OCI-LY3 (cell line): ENCODE measurements around the gene STRA8.
A peak's percentile ranks its signal among the peaks of the same experiment; 100 is the strongest.

Experiments
- H2AFZ ChIP-seq: fragments of 200-600, 300-600 bp; shearing (Covaris generic); 2 replicates; pipeline ENCODE4 v1.6.0; 2014; ENCODE audit warnings: antibody characterized with exemption, low read depth, low read length
- H3K27ac ChIP-seq: fragments of 200-600, 300-600 bp; sonication (generic); 2 replicates; pipeline ENCODE4 v1.5.1; 2014; ENCODE audit warnings: mild to moderate bottlenecking, low read length, moderate library complexity, mixed read lengths
- H3K27me3 ChIP-seq: fragments of 200-600, 300-600 bp; sonication (generic); 2 replicates; pipeline ENCODE4 v1.6.1; 2014; ENCODE audit warnings: low read depth, low read length, mixed read lengths
- H3K36me3 ChIP-seq: fragments of 200-600, 300-600 bp; sonication (generic); replicated peaks from 2 replicates; pipeline ENCODE3; 2014; ENCODE audit warnings: low read depth, low read length, mixed read lengths
- H3K4me1 ChIP-seq: fragments of 300-600, 200-600 bp; sonication (generic); 2 replicates; pipeline ENCODE4 v1.6.1; 2014; ENCODE audit warnings: low read length, mixed read lengths
- H3K4me2 ChIP-seq: fragments of 200-600, 300-600 bp; sonication (generic); 2 replicates; pipeline ENCODE4 v1.6.1; 2014; ENCODE audit warnings: low read length, mixed read lengths
- H3K4me3 ChIP-seq: fragments of 300-600, 200-600 bp; sonication (generic); 2 replicates; pipeline ENCODE4 v1.5.1; 2014; ENCODE audit warnings: antibody characterized with exemption, mild to moderate bottlenecking, low read length, moderate library complexity
- H3K79me2 ChIP-seq: fragments of 300-600, 200-600 bp; shearing (Covaris generic); 2 replicates; pipeline ENCODE4 v1.6.1; 2014; ENCODE audit warnings: mild to moderate bottlenecking, low read length, mixed read lengths
- H3K9ac ChIP-seq: fragments of 300-600, 200-600 bp; shearing (Covaris generic); 2 replicates; pipeline ENCODE4 v1.6.0; 2014; ENCODE audit warnings: mild to moderate bottlenecking, low read length, moderate library complexity
- H3K9me3 ChIP-seq: fragments of 200-600, 300-600 bp; shearing (Covaris generic); 2 replicates; pipeline ENCODE4 v1.6.1; 2014; ENCODE audit warnings: low read length, mixed read lengths; ENCODE audit not compliant: insufficient read depth
- H4K20me1 ChIP-seq: fragments of 200-600, 300-600 bp; sonication (generic); 2 replicates; pipeline ENCODE4 v1.6.1; 2016; ENCODE audit warnings: low read length, mixed read lengths; ENCODE audit not compliant: insufficient read depth
- CTCF ChIP-seq: fragments of 200-600, 300-600 bp; sonication (generic); IDR thresholded peaks from 2 replicates; pipeline ENCODE4 v1.5.1; 2014; ENCODE audit warnings: antibody characterized with exemption, low read length, low read depth
- EZH2phosphoT487 ChIP-seq: fragments of 200-600 bp; shearing (Covaris generic); IDR thresholded peaks from 2 replicates; pipeline ENCODE4 v1.6.1; 2018; ENCODE audit warnings: antibody characterized with exemption, mixed run types, low read depth

Gene STRA8

GRCh38 chr7:135204876-135205275, 28.8 kb upstream of the STRA8 start:
- TF ChIP-seq CTCF (no peak), EZH2phosphoT487 (no peak)
- H3K9ac ChIP-seq, result no peak overlapping the region
- H3K9me3 ChIP-seq, result no peaks in the 10 kb centered on the region
- H3K4me3 ChIP-seq, result no peak overlapping the region
- H3K4me2 ChIP-seq, result no peak overlapping the region
- peaks cover 41% of the 10 kb centered on the region for H3K4me1 ChIP-seq
- no peak overlapping the region for H3K27ac ChIP-seq
- peaks cover 20% of the 10 kb centered on the region for H3K27me3 ChIP-seq
- H3K79me2 ChIP-seq, result no peaks in the 10 kb centered on the region
- no peak overlapping the region for H2AFZ ChIP-seq
- H4K20me1 ChIP-seq, result no peaks in the 10 kb centered on the region; the same call in 1 of the 2 replicates
- H3K36me3 ChIP-seq, result peaks cover 48% of the 10 kb centered on the region

GRCh38 chr7:135205850-135206249, 27.8 kb upstream of the STRA8 start:
- no peak overlapping the region for H3K27ac ChIP-seq
- peaks cover 40% of the 10 kb centered on the region for H3K36me3 ChIP-seq
- H3K4me3 ChIP-seq, result no peak overlapping the region
- no peak overlapping the region for H3K9ac ChIP-seq
- no peak for TF ChIP-seq CTCF
- TF ChIP-seq EZH2phosphoT487, result no peak
- H3K4me2 ChIP-seq, result peak overlapping the region; percentile 71; the same call in 1 of the 2 replicates
- no peaks in the 10 kb centered on the region; the same call in 1 of the 2 replicates for H4K20me1 ChIP-seq
- H3K9me3 ChIP-seq, result no peaks in the 10 kb centered on the region
- peaks cover 46% of the 10 kb centered on the region for H3K4me1 ChIP-seq
- H2AFZ ChIP-seq, result no peak overlapping the region
- H3K79me2 ChIP-seq, result no peaks in the 10 kb centered on the region
- peaks cover 25% of the 10 kb centered on the region for H3K27me3 ChIP-seq

- H2AFZ ChIP-seq, result no peak overlapping the region
- TF ChIP-seq CTCF (no peak), EZH2phosphoT487 (no peak)
- H3K9ac ChIP-seq, result no peak overlapping the region
- peak overlapping the region; percentile 12; the same call in 1 of the 2 replicates for H3K27ac ChIP-seq
- peaks cover 25% of the 10 kb centered on the region for H3K27me3 ChIP-seq
- H3K4me3 ChIP-seq, result peak overlapping the region; percentile 48
- H3K4me1 ChIP-seq, result peaks cover 46% of the 10 kb centered on the region
- no peaks in the 10 kb centered on the region for H3K9me3 ChIP-seq
- no peaks in the 10 kb centered on the region; the same call in 1 of the 2 replicates for H4K20me1 ChIP-seq
- no peaks in the 10 kb centered on the region for H3K79me2 ChIP-seq
- H3K36me3 ChIP-seq, result peaks cover 32% of the 10 kb centered on the region
- H3K4me2 ChIP-seq, result peak overlapping the region; percentile 71
Measured at GRCh38 chr7:135206941-135207391, 26.7 kb upstream of the STRA8 start.

- Histone ChIP-seq H3K4me2 (peak overlapping the region; percentile 71), H3K36me3 (peaks cover 27% of the 10 kb centered on the region), H3K9me3 (no peaks in the 10 kb centered on the region), H4K20me1 (no peaks in the 10 kb centered on the region; the same call in 1 of the 2 replicates), H2AFZ (no peak overlapping the region), H3K79me2 (no peaks in the 10 kb centered on the region), H3K4me1 (peaks cover 46% of the 10 kb centered on the region), H3K27me3 (peaks cover 25% of the 10 kb centered on the region), H3K4me3 (peak overlapping the region; percentile 48), H3K27ac (0 out of 2 replicates have a peak overlapping the region, but pooled peaks have one; percentile 12), H3K9ac (peak overlapping the region; percentile 7; the same call in 1 of the 2 replicates)
- no peak for TF ChIP-seq CTCF
- no peak for TF ChIP-seq EZH2phosphoT487
Measured at GRCh38 chr7:135207406-135208101, 26.1 kb upstream of the STRA8 start.
